CD14-positive monocyte (primary cell): Measurements from ENCODE around the gene POU6F2. TPM values are rescaled to one million over a fixed set of nuclear protein-coding genes. Genes with fewer than 3 reads are reported as not detected.

Experiments
- DNase-seq, 3 donors: peaks; one replicate each; pipeline ENCODE4 v3.0.0-alpha.2; 2011 to 2022
- H2AFZ ChIP-seq: 2 replicates; pipeline ENCODE4 v1.6.0; 2012; ENCODE audit warnings: mild to moderate bottlenecking, low read depth, low read length, inconsistent platforms; ENCODE audit not compliant: insufficient read depth, poor library complexity, severe bottlenecking
- H3K27ac ChIP-seq, 2 donors: 1 replicate in 1 of 2; 2 replicates in 1 of 2; pipeline ENCODE4 v1.5.1; 2012 to 2013; ENCODE audit warnings: low read length in 2 of 2, control low read depth in 1 of 2, inconsistent platforms in 1 of 2, low read depth in 1 of 2, mild to moderate bottlenecking in 1 of 2
- H3K27me3 ChIP-seq, 2 donors: one replicate each; pipeline versions ENCODE4 v1.6.0 to v1.6.1; 2011 to 2013; ENCODE audit warnings: low read length in 2 of 2; ENCODE audit not compliant: control insufficient read depth in 2 of 2, insufficient read depth in 2 of 2
- H3K36me3 ChIP-seq, 2 donors: replicated peaks in 1 of 2; 1 replicate in 1 of 2; 2 replicates in 1 of 2; pipeline versions ENCODE4 v1.5.1 to v1.6.1; 2012 to 2013; ENCODE audit warnings: low read length in 2 of 2, control low read depth in 1 of 2, inconsistent platforms in 1 of 2, mild to moderate bottlenecking in 1 of 2; ENCODE audit not compliant: insufficient read depth in 2 of 2, control insufficient read depth in 1 of 2
- H3K4me1 ChIP-seq, 2 donors: 1 replicate in 1 of 2; 2 replicates in 1 of 2; pipeline versions ENCODE4 v1.5.1 to v1.6.1; 2012 to 2013; ENCODE audit warnings: low read length in 2 of 2, control low read depth in 1 of 2, inconsistent platforms in 1 of 2, mild to moderate bottlenecking in 1 of 2, moderate library complexity in 1 of 2; ENCODE audit not compliant: insufficient read depth in 2 of 2, control insufficient read depth in 1 of 2
- H3K4me2 ChIP-seq: replicated peaks from 2 replicates; pipeline ENCODE3; 2012; ENCODE audit warnings: low read length, moderate library complexity, mild to moderate bottlenecking; ENCODE audit not compliant: poor library complexity, severe bottlenecking; ENCODE audit errors: extremely low read depth
- H3K4me3 ChIP-seq, 3 experiments: fragments of 200-600 bp in 1 of 3; sonication (generic) in 1 of 3; replicated peaks in 1 of 3; 1 replicate in 2 of 3; 2 replicates in 1 of 3; pipeline ENCODE4 v1.5.1; 2011 to 2013; ENCODE audit warnings: low read length in 3 of 3, mild to moderate bottlenecking in 3 of 3, control low read depth in 2 of 3, low read depth in 2 of 3, inconsistent platforms in 1 of 3, moderate library complexity in 1 of 3
- H3K79me2 ChIP-seq: 2 replicates; pipeline ENCODE4 v1.6.0; 2012; ENCODE audit warnings: mild to moderate bottlenecking, control low read depth, inconsistent platforms, low read length, moderate library complexity; ENCODE audit not compliant: insufficient read depth
- H3K9ac ChIP-seq: 2 replicates; pipeline ENCODE4 v1.6.0; 2017; ENCODE audit warnings: low read length, mild to moderate bottlenecking; ENCODE audit not compliant: insufficient read depth, poor library complexity, severe bottlenecking
- H3K9me3 ChIP-seq, 2 donors: replicated peaks in 1 of 2; 1 replicate in 1 of 2; 2 replicates in 1 of 2; pipeline versions ENCODE4 v1.5.1 to v1.6.1; 2012 to 2013; ENCODE audit warnings: low read length in 2 of 2, control low read depth in 1 of 2; ENCODE audit not compliant: control insufficient read depth in 1 of 2, insufficient read depth in 1 of 2
- H4K20me1 ChIP-seq: 2 replicates; pipeline ENCODE4 v1.6.0; 2012; ENCODE audit warnings: mild to moderate bottlenecking, low read length, control low read depth, moderate library complexity; ENCODE audit not compliant: insufficient read depth
- H3K27ac Mint-ChIP-seq, 7 donors: one replicate each; pipeline ENCODE4 v1.8.0; 2020; ENCODE audit warnings: mild to moderate bottlenecking in 7 of 7, mixed read lengths in 7 of 7, moderate library complexity in 6 of 7, inconsistent platforms in 2 of 7
- H3K27me3 Mint-ChIP-seq, 3 donors: one replicate each; pipeline ENCODE4 v1.8.0; 2021 to 2022; ENCODE audit warnings: low read depth in 3 of 3, mild to moderate bottlenecking in 3 of 3, mixed read lengths in 3 of 3, moderate library complexity in 3 of 3, inconsistent platforms in 1 of 3
- H3K36me3 Mint-ChIP-seq, 2 donors: one replicate each; pipeline ENCODE4 v1.8.0; 2020; ENCODE audit warnings: mixed read lengths in 2 of 2, inconsistent platforms in 1 of 2, mild to moderate bottlenecking in 1 of 2
- H3K4me1 Mint-ChIP-seq: one replicate; pipeline ENCODE4 v1.8.0; 2020; ENCODE audit warnings: mild to moderate bottlenecking, mixed read lengths
- H3K4me3 Mint-ChIP-seq, 2 donors: one replicate each; pipeline ENCODE4 v1.8.0; 2020; ENCODE audit warnings: mild to moderate bottlenecking in 2 of 2, mixed read lengths in 2 of 2, moderate library complexity in 1 of 2
- H3K9me3 Mint-ChIP-seq, 7 donors: one replicate each; pipeline ENCODE4 v1.8.0; 2020 to 2022; ENCODE audit warnings: mixed read lengths in 7 of 7, mild to moderate bottlenecking in 6 of 7, moderate library complexity in 6 of 7, inconsistent platforms in 2 of 7
- CTCF ChIP-seq: fragments of 200-600 bp; IDR thresholded peaks from one replicate; pipeline ENCODE4 v1.8.0; 2022; ENCODE audit warnings: antibody characterized with exemption, mild to moderate bottlenecking
- WGBS: methylation state at CpG from one replicate; pipeline ENCODE4 v1.1.5; 2013; ENCODE audit warnings: missing lambda C conversion rate; ENCODE audit not compliant: insufficient coverage; 5-methylcytosine and 5-hydroxymethylcytosine counted together
- intact Hi-C, 2 donors: fragments of 100-400 bp; cut with micrococcal nuclease; formaldehyde crosslinking; loops; one replicate each; pipeline versions ENCODE4 v1.15.0 to v1.15.1; 2023
- polyA plus RNA-seq, 3 donors: library from polyadenylated mRNA; depleted of rRNA in 1 of 3; unstranded in 2 of 3; stranded (reverse) in 1 of 3; fragments of 300-500 nt in 2 of 3; fragments of >200 nt in 1 of 3; fragmentation: Illumina TruSeq in 2 of 3; gene quantifications; 1 replicate in 2 of 3; 2 replicates in 1 of 3; pipeline ENCODE4 v1.2.3, GENCODE V29; 2012 to 2021

Gene POU6F2
- polyA plus RNA-seq, 3 donors: not detected

- Histone ChIP-seq H4K20me1 (no peaks in the 10 kb centered on the region), H3K9ac (no peak overlapping the region), H3K4me2 (no peak overlapping the region), H3K27me3 (no peaks in the 10 kb centered on the region), H3K79me2 (no peaks in the 10 kb centered on the region), H3K4me1 (no peaks in the 10 kb centered on the region), H3K27ac (no peak overlapping the region), H3K9me3 (no peaks in the 10 kb centered on the region), H2AFZ (no peak overlapping the region), H3K4me3 (no peak overlapping the region), H3K36me3 (no peaks in the 10 kb centered on the region)
- WGBS: no CpG with 5 or more reads among the region's 1 CpG
- Mint-ChIP-seq H3K36me3 (no peaks in the 10 kb centered on the region), H3K4me1 (peaks cover 8% of the 10 kb centered on the region), H3K27me3 (peaks cover 0 to 2% (median 0%) of the 10 kb centered on the region in 3 donors), H3K27ac (no peak overlapping the region), H3K9me3 (peaks cover 0 to 2% (median 0%) of the 10 kb centered on the region in 7 donors), H3K4me3 (no peak overlapping the region)
- intact Hi-C loops: no loop called here
- no peak for DNase-seq
- no peak for TF ChIP-seq CTCF
Observed at GRCh38 chr7:38950309-38950708, 27.4 kb upstream of the POU6F2 start.

- DNase-seq: no peak
- WGBS: 96% methylated on average over 3 of the region's 6 CpGs
- Histone ChIP-seq H3K79me2 (no peaks in the 10 kb centered on the region), H3K4me2 (no peak overlapping the region), H3K4me3 (no peak overlapping the region), H4K20me1 (no peaks in the 10 kb centered on the region), H3K27ac (no peak overlapping the region), H3K9me3 (no peaks in the 10 kb centered on the region), H3K4me1 (no peaks in the 10 kb centered on the region), H3K9ac (no peak overlapping the region), H3K27me3 (no peaks in the 10 kb centered on the region), H3K36me3 (no peaks in the 10 kb centered on the region), H2AFZ (no peak overlapping the region)
- Mint-ChIP-seq H3K36me3 (no peaks in the 10 kb centered on the region), H3K4me3 (no peak overlapping the region), H3K27me3 (peaks cover 0 to 2% (median 1%) of the 10 kb centered on the region in 3 donors), H3K27ac (no peak overlapping the region), H3K4me1 (peaks cover 8% of the 10 kb centered on the region), H3K9me3 (peaks cover 0 to 2% (median 0%) of the 10 kb centered on the region in 7 donors)
- intact Hi-C loops: no loop called here
- no peak for TF ChIP-seq CTCF
Observed at GRCh38 chr7:38951213-38951612, 26.5 kb upstream of the POU6F2 start.
